ENCODE data around the gene DENND5A.
"Not testable (repeated sequence)": the region's sequence is repeated elsewhere in the genome, so short reads cannot be mapped to it uniquely, and the experiment has no call there.

The DENND5A gene

GRCh38 chr11:9210224-9210921 lies 54.8 kb downstream of the DENND5A start:
- DNase-seq, result no peak

- DNase-seq, result not testable (repeated sequence)
These were observed 55.5 kb downstream of the DENND5A start for GRCh38 chr11:9209604-9210003.

DNA sequence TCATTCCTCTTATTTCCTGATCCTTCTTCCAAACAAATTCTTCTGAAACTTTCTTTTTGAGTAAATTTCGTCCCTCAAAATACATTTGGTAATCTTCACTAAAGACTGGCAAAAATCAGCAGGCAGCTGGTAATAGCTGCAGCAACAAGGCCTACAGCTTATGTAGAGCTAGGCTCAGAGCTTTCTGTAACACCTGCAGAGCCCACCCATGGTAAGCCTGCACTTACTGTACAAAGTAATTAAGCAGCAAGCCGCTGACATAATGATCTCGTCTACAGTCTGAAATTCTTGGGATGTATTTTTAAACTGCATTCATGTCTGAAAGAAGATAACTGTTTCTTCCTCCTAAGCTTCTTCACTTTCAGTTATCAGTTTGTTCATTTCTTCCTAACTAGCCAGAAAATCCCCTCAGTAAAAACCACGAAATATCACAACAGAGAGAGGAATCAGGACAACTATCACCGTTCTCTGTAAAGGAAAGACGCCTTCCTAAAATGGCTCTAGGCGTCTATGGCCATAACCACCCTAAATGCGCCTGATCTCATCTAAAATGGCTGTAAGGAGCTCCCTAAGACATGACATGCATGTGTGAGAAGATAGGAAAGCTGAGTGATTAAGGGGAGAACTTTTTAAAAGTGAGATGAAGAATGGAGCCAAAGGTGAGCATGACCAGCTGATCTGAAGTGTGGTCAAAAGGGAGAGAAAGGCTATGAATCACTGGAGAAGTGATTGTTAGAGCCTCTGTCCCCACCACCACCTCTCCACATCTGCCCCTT lies 56.2 kb downstream of the DENND5A start:
- DNase-seq, result no peak

DNA sequence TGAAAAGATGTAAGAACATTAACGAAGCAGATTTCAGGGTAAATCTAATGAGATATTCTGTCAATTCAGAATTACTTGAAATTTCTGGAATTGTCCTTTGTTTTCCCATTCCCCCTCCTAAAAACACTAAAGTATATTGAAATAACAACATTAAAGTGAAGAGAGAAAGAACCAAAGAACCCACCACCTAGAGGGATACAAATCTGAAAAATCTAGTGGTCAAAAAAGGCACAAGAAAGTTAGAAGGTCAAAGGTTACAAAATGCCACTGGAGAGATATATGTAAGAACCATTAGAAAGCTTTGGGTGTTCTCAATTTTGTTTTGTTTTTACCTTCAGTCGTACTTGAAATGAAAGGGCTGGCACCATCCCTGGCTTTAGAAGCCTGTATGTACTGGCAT lies 57.9 kb downstream of the DENND5A start:
- no peak for DNase-seq

GRCh38 chr11:9206496-9206895 lies 58.7 kb downstream of the DENND5A start:
- no peak for DNase-seq

DNA sequence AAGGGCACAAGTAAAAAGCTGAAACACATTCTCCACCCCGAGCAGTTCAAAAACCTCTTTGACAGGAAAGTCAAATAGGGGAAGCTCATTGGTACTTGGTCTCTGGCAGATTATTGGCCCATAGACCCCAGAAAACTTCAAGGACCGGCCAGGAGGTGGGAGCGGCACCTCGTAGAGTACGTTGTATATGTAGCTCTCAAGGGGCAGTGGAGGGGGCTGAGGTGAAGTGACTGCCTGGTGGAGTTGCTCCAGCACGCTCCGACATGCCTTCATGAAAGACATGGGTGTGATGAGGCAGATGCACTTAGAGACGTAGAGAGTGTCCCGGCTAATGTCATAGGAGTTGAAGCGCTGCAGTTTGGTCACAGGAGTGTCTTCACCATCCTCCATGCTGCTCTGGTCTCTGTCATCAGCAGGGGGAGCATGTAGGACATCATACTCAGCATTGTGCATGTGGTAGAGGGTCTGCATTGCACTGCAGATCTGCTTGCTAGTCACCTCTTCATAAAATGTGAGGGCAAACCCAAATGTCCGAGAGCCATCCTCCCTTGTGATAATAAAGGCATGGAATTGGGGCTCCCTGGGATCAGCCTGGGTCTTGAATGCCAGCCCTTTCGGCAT lies 61.3 kb downstream of the DENND5A start:
- no peak for DNase-seq

DNA sequence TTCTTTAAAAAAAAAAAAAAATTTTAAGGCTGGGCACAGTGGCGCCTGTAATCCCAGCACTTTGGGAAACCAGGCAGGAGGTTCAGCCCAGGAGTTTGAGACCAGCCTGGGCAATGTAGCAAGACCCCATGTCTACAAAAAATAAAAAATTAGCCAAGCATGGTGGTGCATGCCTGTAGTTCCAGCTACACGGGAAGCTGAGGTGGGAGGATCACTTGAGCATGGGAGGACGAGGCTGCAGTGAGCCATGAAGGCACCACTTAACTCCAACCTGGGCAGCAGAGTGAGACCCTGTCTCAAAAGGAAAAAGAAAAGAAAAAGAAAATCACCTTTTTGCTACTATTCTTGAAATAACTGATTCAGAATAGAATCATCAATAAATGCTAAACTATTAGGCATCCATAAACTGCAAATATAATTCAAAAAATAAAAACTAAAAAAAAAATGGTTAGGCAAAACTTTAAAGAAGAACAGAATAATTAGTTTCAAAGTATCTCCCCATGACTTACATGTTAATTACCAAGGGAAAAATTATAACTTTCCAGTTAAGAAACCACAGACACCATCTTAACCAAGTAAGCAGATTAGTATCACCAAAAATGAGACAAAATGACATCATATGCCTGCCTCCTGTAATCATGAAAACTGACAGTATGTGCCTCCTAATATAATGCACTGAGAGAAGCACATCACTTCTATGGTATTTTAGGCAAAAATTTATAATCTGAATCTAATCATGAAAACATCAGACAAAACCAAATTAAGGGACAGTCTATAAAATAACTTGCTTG lies 63.6 kb downstream of the DENND5A start:
- DNase-seq, result no peak

GRCh38 chr11:9200471-9200870 lies 64.7 kb downstream of the DENND5A start:
- no peak for DNase-seq

DNA sequence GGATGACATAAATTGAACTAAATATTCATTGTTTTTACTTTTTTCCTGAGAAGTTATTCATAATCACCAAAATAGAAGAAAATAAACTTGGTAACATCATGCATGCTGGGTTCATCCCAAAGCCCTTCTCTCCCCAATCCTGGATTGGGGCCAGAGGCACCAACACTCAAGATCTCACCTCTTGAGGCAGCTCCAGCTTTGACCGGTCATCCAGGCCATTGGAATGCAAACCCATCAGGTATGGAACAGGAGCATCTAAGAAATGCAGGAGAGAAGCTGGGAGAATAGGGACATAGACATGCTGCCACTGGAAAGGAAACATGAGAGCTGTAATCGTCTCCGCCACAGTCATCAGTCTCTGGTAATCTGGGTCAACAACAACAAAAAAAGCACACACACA lies 71.8 kb downstream of the DENND5A start:
- no peak for DNase-seq

GRCh38 chr11:9192561-9192960 lies 72.6 kb downstream of the DENND5A start:
- no peak for DNase-seq

DNA sequence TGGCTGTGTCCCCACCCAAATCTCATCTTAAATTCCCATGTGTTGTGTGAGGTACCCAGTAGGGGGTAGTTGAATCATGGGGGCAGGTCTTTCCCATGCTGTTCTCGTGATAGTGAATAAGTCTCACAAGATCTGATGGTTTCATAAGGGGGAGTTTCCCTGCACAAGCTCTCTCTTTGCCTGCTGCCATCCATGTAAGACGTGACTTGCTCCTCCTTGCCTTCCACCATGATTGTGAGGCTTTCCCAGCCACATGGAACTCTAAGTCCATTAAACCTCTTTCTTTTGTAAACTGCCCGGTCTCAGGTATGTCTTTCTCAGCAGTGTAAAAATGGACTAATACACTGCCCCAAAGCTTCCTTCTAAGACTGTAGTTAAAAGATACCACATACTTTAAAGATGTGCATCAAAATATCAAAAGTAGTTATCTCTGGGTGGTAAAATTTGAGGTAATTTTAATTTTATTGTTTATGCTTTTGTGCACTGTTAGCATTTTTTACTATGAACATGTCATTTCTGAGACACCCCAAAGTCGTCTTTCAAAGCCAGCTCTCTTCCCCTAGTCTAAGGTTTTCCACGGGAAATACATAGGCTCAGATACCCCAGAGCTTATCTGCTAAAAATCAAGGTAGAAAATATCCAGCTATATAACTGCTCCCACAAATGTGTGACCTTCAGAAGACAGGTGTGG lies 74.7 kb downstream of the DENND5A start:
- not testable (repeated sequence) for DNase-seq

GRCh38 chr11:9188860-9189259 lies 76.3 kb downstream of the DENND5A start:
- not testable (repeated sequence) for DNase-seq

GRCh38 chr11:9187616-9188015 lies 77.5 kb downstream of the DENND5A start:
- no peak for DNase-seq

DNA sequence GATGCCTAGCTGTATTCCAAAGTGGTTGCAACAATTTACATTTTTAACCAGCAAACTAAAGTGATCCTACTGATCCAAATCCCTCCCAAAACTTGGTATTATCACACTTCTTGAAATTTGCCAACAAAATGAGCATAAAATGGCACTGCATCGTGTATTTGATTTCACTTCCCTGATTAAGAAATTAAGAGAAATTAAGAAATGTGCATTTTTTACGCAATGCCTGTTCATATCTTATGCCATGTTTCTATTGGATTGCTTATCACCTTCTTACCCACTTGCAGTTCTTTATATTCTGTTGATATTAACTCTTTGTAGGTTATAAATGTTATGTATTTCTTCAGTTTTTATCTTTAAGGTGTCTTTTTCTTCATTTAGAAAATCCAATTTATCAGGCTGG lies 80.6 kb downstream of the DENND5A start:
- DNase-seq, result no peak

GRCh38 chr11:9182180-9182871 lies 82.8 kb downstream of the DENND5A start:
- no peak for DNase-seq

- no peak for DNase-seq
These were observed 84.4 kb downstream of the DENND5A start for GRCh38 chr11:9180784-9181183.

DNA sequence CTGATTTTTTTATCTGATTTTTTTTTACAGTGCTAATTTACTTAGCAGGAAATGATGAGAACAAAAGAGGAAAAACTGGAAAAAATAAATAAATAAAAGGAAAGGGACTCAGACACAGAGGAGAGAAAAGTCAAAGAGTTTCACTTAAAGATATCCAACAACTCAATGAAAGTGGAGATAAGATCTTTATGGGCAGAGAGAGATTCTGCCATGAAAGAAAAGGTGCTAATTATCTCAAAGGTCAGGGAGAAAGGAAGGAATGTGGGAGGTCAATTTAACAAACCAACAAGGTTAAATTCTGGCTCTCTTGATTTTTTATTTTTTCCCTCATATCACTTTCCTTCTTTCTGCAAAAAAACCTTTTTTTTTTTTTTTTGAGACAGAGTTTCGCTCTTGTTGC lies 86.0 kb downstream of the DENND5A start:
- DNase-seq, result no peak

- no peak for DNase-seq
These were observed 86.4 kb downstream of the DENND5A start for GRCh38 chr11:9178716-9179115.

- DNase-seq, result no peak
These were observed 87.6 kb downstream of the DENND5A start for GRCh38 chr11:9177438-9178091.

- DNase-seq, result no peak
These were observed 88.6 kb downstream of the DENND5A start for GRCh38 chr11:9176550-9176949.

GRCh38 chr11:9176136-9176535 lies 89.0 kb downstream of the DENND5A start:
- DNase-seq, result no peak
